Thyroid gland (tissue), 4 donors: Measurements from ENCODE around the gene TAX1BP3. TPM values are rescaled to one million over a fixed set of nuclear protein-coding genes. Genes with fewer than 3 reads are reported as not detected.

ENCODE experiments used
- DNase-seq, 2 donors: peaks; one replicate each; pipeline ENCODE4 v3.0.0-alpha.2; 2019
- H3K27ac ChIP-seq, 3 donors: fragments of 200-600 bp; sonication (generic); 1 replicate in 2 of 3; 2 replicates in 1 of 3; pipeline ENCODE4 v1.5.1; 2016 to 2019; ENCODE audit warnings: mild to moderate bottlenecking in 1 of 3, moderate library complexity in 1 of 3
- H3K27me3 ChIP-seq: fragments of 200-600 bp; sonication (generic); one replicate; pipeline ENCODE4 v1.5.1; 2019
- H3K36me3 ChIP-seq, 2 donors: fragments of 200-600 bp; sonication (generic); one replicate each; pipeline ENCODE4 v1.5.1; 2016 to 2019
- H3K4me1 ChIP-seq, 2 donors: fragments of 200-600 bp; sonication (generic); one replicate each; pipeline ENCODE4 v1.5.1; 2017 to 2019
- H3K4me3 ChIP-seq, 3 donors: fragments of 200-600 bp; sonication (generic); replicated peaks in 1 of 3; 1 replicate in 2 of 3; 2 replicates in 1 of 3; pipeline ENCODE4 v1.5.1; 2016; ENCODE audit warnings: mild to moderate bottlenecking in 1 of 3
- H3K9me3 ChIP-seq: fragments of 200-600 bp; sonication (generic); one replicate; pipeline ENCODE4 v1.5.1; 2017
- CTCF ChIP-seq, 6 experiments: fragments of 200-600 bp in 3 of 6; fragments of 450-650 bp in 3 of 6; sonication (generic) in 3 of 6; IDR thresholded peaks; one replicate each; pipeline ENCODE4 v1.5.1; 2016 to 2019; ENCODE audit warnings: antibody characterized with exemption in 6 of 6, mild to moderate bottlenecking in 2 of 6, inconsistent platforms in 1 of 6, moderate library complexity in 1 of 6
- POLR2A ChIP-seq, 2 donors: fragments of 450-650 bp; IDR thresholded peaks; one replicate each; pipeline ENCODE4 v1.6.1; 2017; ENCODE audit warnings: antibody characterized with exemption in 2 of 2, mild to moderate bottlenecking in 2 of 2, moderate library complexity in 1 of 2
- WGBS, 2 donors: methylation state at CpG; one replicate each; pipeline ENCODE4 v1.1.5; 2017; 5-methylcytosine and 5-hydroxymethylcytosine counted together
- intact Hi-C: fragments of 100-400 bp; cut with DNase I; formaldehyde crosslinking; loops from one replicate; pipeline ENCODE4 v1.15.1; 2023
- total RNA-seq, 4 donors: library from RNA; depleted of rRNA; stranded (reverse); fragments of >200 nt; gene quantifications; one replicate each; pipeline ENCODE4 v1.2.3, GENCODE V29; 2016

TAX1BP3 gene
- total RNA-seq, 4 donors from 2014 or later, result 62.9 to 151 (median 120) TPM

DNA sequence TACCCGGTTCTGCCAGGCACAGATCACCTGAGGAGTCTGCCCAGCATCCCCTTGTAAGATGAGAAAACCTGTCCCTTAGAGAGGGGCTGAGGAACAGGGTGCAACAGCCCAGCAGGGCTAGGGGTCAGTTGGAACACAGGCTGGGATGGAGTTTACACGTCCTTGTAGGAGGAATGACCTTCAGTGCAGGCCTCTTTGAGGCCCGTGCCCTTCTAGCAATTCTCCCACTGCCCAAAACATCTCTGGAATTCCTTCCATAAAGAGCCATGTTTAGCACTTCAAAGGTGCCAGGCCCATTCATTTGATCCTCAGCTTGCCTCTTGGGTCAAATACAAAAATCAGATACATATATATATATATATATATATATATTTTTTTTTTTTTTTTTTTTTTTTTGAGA is 27.4 kb downstream of the TAX1BP3 start:
- Histone ChIP-seq H3K4me3 (no peak overlapping the region), H3K9me3 (no peaks in the 10 kb centered on the region), H3K36me3 (no peaks in the 10 kb centered on the region), H3K27ac (no peak overlapping the region), H3K27me3 (no peaks in the 10 kb centered on the region), H3K4me1 (peaks cover 7 to 8% of the 10 kb centered on the region in 2 donors)
- intact Hi-C loops, result no loop called here
- TF ChIP-seq CTCF (IDR thresholded peaks at IDR 0.05) (no peak), POLR2A (IDR thresholded peaks at IDR 0.05) (no peak)
- DNase-seq, result no peak
- 81 to 83% methylated on average over 3 of the region's 3 CpGs for WGBS, 2 donors

DNA sequence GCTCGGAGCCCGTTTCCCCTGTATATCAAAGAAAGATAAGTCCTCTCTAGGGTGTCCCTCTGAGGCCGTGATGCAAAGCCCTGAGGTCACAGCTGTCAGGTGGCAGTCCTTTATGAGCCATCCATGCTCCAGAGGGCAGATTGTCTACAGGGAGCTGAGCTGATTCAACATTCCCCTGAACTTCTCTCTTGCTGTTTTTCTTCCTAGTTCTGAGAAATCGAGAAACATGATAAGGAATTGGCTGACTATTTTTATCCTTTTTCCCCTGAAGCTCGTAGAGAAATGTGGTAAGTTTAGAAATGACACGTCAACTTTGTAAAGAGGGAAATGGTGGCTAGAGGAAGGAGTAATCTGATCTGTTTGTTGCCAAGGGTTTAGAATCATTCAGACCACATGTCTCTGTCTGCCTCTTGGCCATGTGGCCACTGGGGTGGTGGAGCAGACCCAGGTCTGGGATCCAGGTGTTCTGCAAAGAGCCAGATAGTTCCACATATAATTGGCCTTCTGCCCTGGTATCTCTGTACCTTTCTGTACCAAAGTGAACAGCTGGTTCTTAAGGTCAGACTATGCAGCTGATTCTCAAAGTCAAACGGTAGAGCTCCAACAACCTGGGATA is 28.3 kb downstream of the TAX1BP3 start:
- no peaks in the 10 kb centered on the region for H3K36me3 ChIP-seq
- 66 to 71% methylated on average over 7 of the region's 7 CpGs for WGBS, 2 donors
- H3K9me3 ChIP-seq, result no peaks in the 10 kb centered on the region
- no peaks in the 10 kb centered on the region for H3K27me3 ChIP-seq
- H3K27ac ChIP-seq, result no peak overlapping the region
- TF ChIP-seq CTCF (IDR thresholded peaks at IDR 0.05) (no peak), POLR2A (IDR thresholded peaks at IDR 0.05) (no peak)
- H3K4me3 ChIP-seq, result no peak overlapping the region
- intact Hi-C loops, result no loop called here
- H3K4me1 ChIP-seq, result peaks cover 7 to 8% of the 10 kb centered on the region in 2 donors
- DNase-seq, result no peak

DNA sequence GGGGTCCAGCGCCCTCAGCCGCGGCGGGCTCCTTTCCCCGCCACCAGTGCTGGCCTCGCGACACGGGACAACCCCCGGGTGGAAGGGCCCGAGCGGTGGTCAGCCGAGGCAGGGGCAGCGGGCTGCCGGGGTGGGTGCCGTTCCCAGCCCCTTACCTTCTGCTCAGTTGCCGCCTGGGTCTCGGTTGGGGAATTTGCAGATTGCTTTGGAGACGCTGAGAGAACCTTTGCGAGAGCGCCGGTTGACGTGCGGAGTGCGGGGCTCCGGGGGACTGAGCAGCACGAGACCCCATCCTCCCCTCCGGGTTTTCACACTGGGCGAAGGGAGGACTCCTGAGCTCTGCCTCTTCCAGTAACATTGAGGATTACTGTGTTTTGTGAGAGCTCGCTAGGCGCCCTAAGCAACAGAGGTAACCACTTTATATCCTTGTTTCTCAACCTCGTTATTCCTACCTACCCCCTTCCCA is 31.4 kb downstream of the TAX1BP3 start:
- no peaks in the 10 kb centered on the region for H3K9me3 ChIP-seq
- TF ChIP-seq CTCF (IDR thresholded peaks at IDR 0.05) (no peak), POLR2A (IDR thresholded peaks at IDR 0.05) (no peak)
- intact Hi-C loops, result no loop called here
- 1 to 3% methylated on average over 12 to 15 of the region's 31 CpGs for WGBS, 2 donors
- H3K27ac ChIP-seq, result peak overlapping the region in 2 of 3 donors; percentile 93 to 98
- peaks cover 7 to 8% of the 10 kb centered on the region in 2 donors for H3K4me1 ChIP-seq
- no peak for DNase-seq
- no peaks in the 10 kb centered on the region for H3K27me3 ChIP-seq
- no peaks in the 10 kb centered on the region for H3K36me3 ChIP-seq
- H3K4me3 ChIP-seq, result peak overlapping the region; percentile 3 to 95 (median 60)

- Histone ChIP-seq H3K27me3 (no peaks in the 10 kb centered on the region), H3K36me3 (no peaks in the 10 kb centered on the region), H3K9me3 (no peaks in the 10 kb centered on the region), H3K27ac (peak within 1 kb of the TSS; percentile 93 to 99 (median 98)), H3K4me1 (peaks cover 7 to 8% of the 10 kb centered on the region in 2 donors), H3K4me3 (peak within 1 kb of the TSS; percentile 60 to 99 (median 95))
- 1% methylated on average over 23 of the region's 68 CpGs; no CpG with 5 or more reads in 1 of the 2 donors for WGBS, 2 donors
- TF ChIP-seq CTCF (IDR thresholded peaks at IDR 0.05), result no peak
- TF ChIP-seq POLR2A (IDR thresholded peaks at IDR 0.05), result peak in 1 of 2 donors; percentile 75
- peak; percentile 97 for DNase-seq
- intact Hi-C loops, result no loop called here
Observed at GRCh38 chr17:3636154-3636907, 32.0 kb downstream of the TAX1BP3 start, which contains the start of the genes CTNS and SHPK. Gene CTNS, plus strand, starts transcription at chr17:3636760. Its CDS starts 3,447 bp downstream, at chr17:3640207. Gene SHPK, minus strand, starts transcription at chr17:3636250. Its CDS starts 31 bp downstream, at chr17:3636219.
